ENCODE results near the gene ATP13A5. TPM values are rescaled to one million over a fixed set of nuclear protein-coding genes. Genes with fewer than 3 reads are reported as not detected.

The ATP13A5 gene
- total RNA-seq, 1 experiment from 2014 or later: not detected

DNA sequence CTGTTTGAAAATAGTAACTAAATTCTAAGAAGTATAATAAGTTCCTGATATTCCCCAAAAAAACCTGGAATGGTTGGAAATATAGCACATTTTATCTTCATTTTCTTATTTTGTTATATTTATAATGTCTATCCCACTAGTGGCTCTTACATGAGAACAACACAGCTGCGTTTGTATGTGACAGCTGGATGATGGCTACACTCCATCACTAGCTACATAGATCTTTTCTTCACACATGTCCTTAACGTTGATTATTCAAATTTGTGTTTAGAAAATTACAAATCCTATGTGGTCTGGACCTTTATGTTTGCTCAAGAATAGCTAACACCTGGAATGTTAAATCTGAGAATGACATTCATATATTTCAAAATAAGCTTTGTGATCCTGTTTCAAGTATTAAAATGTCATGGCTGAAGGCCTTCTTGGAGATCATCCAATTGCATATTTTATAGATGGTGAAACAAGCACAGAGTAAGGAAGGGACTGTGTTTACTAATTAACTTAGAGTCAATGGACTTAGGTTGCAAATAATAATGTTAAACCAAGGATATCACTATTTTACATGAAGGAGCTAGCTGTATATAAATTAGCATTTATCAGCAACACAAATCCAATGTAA is 60.8 kb downstream of the ATP13A5 start:
- ChIA-PET CTCF (no interaction called here), POLR2A (no interaction called here)
- Histone ChIP-seq H3K4me3 (ENCODE audit: low read depth in 2 of 2, low read length in 2 of 2) (no peak overlapping the region), H3K36me3 (ENCODE audit: control insufficient read depth, insufficient read depth, low read length) (no peaks in the 10 kb centered on the region), H3K4me1 (ENCODE audit: control insufficient read depth, insufficient read depth, low read length) (no peaks in the 10 kb centered on the region), H3K9me3 (ENCODE audit: control insufficient read depth, insufficient read depth, low read depth, low read length) (no peaks in the 10 kb centered on the region), H3K27me3 (ENCODE audit: control insufficient read depth, insufficient read depth, low read length) (no peaks in the 10 kb centered on the region; the same call in 1 of the 2 replicates), H3K27ac (ENCODE audit: low read length) (no peak overlapping the region)
- no TSS peak for BruUV-seq (replicated peaks)
- TF ChIP-seq TCF7L2 (IDR thresholded peaks at IDR 0.05; ENCODE audit: low read depth, low read length): no peak
- TF ChIP-seq POLR2AphosphoS5 (IDR thresholded peaks at IDR 0.05; ENCODE audit: low read depth, low read length): no peak
- TF ChIP-seq SIN3A (IDR thresholded peaks at IDR 0.05; ENCODE audit: borderline replicate concordance, insufficient read depth, low read depth, low read length): no peak
- no peak for TF ChIP-seq REST (IDR thresholded peaks at IDR 0.05; ENCODE audit: insufficient read depth in 1 of 2, low read depth in 2 of 2, low read length in 1 of 2)
- in situ Hi-C loops (cut with HindIII; ENCODE audit: low pct_unique_long_range_greater_than_20kb, low sequenced_read_pairs): no loop called here
- ATAC-seq (no peak), DNase-seq (ENCODE audit: low read depth, low spot score) (no peak)
- intact Hi-C loops (cut with micrococcal nuclease; ENCODE audit: unreplicated experiment): no loop called here

- ChIA-PET CTCF (interaction anchor here (0.7 kb wide), 1 partner anchor 105 kb away, joined by 9 read pairs; no protein-coding TSS in a partner anchor), POLR2A (no interaction called here)
- intact Hi-C loops (cut with micrococcal nuclease; ENCODE audit: unreplicated experiment): no loop called here
- no peaks in the 10 kb centered on the region for H3K4me1 ChIP-seq (ENCODE audit: control insufficient read depth, insufficient read depth, low read length)
- BruUV-seq (replicated peaks): no TSS peak
- H3K9me3 ChIP-seq (ENCODE audit: control insufficient read depth, insufficient read depth, low read depth, low read length): no peaks in the 10 kb centered on the region
- in situ Hi-C loops (cut with HindIII; ENCODE audit: low pct_unique_long_range_greater_than_20kb, low sequenced_read_pairs): no loop called here
- no peaks in the 10 kb centered on the region for H3K36me3 ChIP-seq (ENCODE audit: control insufficient read depth, insufficient read depth, low read length)
- DNase-seq (ENCODE audit: low read depth, low spot score) (no peak), ATAC-seq (no peak)
- no peaks in the 10 kb centered on the region; the same call in 1 of the 2 replicates for H3K27me3 ChIP-seq (ENCODE audit: control insufficient read depth, insufficient read depth, low read length)
- no peak overlapping the region for H3K27ac ChIP-seq (ENCODE audit: low read length)
- no peak overlapping the region for H3K4me3 ChIP-seq (ENCODE audit: low read depth in 2 of 2, low read length in 2 of 2)
- TF ChIP-seq REST (IDR thresholded peaks at IDR 0.05; ENCODE audit: insufficient read depth in 1 of 2, low read depth in 2 of 2, low read length in 1 of 2) (no peak), POLR2AphosphoS5 (IDR thresholded peaks at IDR 0.05; ENCODE audit: low read depth, low read length) (no peak)
- TF ChIP-seq, protein P1, sequence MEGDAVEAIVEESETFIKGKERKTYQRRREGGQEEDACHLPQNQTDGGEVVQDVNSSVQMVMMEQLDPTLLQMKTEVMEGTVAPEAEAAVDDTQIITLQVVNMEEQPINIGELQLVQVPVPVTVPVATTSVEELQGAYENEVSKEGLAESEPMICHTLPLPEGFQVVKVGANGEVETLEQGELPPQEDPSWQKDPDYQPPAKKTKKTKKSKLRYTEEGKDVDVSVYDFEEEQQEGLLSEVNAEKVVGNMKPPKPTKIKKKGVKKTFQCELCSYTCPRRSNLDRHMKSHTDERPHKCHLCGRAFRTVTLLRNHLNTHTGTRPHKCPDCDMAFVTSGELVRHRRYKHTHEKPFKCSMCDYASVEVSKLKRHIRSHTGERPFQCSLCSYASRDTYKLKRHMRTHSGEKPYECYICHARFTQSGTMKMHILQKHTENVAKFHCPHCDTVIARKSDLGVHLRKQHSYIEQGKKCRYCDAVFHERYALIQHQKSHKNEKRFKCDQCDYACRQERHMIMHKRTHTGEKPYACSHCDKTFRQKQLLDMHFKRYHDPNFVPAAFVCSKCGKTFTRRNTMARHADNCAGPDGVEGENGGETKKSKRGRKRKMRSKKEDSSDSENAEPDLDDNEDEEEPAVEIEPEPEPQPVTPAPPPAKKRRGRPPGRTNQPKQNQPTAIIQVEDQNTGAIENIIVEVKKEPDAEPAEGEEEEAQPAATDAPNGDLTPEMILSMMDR (IDR thresholded peaks at IDR 0.05): peak; percentile 30
Observed at GRCh38 chr3:193314161-193314560, 64.4 kb downstream of the ATP13A5 start.

All from Panc1 (cell line).